ENCODE data around the gene DMD. TPM values are rescaled to one million over a fixed set of nuclear protein-coding genes. Genes with fewer than 3 reads are reported as not detected.

The DMD gene
- total RNA-seq, 4 donors from 2014 or later = 2.2 to 26.7 (median 7.8) TPM

- intact Hi-C loops (cut with DNase I) = no loop called here
- no peak for DNase-seq
- Histone ChIP-seq H3K4me3 (no peak overlapping the region), H3K27ac (no peak overlapping the region), H3K9me3 (no peaks in the 10 kb centered on the region), H3K4me1 (no peaks in the 10 kb centered on the region), H3K27me3 (no peaks in the 10 kb centered on the region), H3K36me3 (no peaks in the 10 kb centered on the region)
- 72 to 83% methylated on average over 7 of the region's 7 CpGs for WGBS, 2 donors
- TF ChIP-seq CTCF (IDR thresholded peaks at IDR 0.05) = no peak
- no peak for TF ChIP-seq POLR2A (IDR thresholded peaks at IDR 0.05)
Measured at GRCh38 chrX:31271615-31272471, 1939.5 kb downstream of the DMD start.

- intact Hi-C loops (cut with DNase I) = no loop called here
- TF ChIP-seq POLR2A (IDR thresholded peaks at IDR 0.05) (no peak), CTCF (IDR thresholded peaks at IDR 0.05) (no peak)
- Histone ChIP-seq H3K9me3 (no peaks in the 10 kb centered on the region), H3K27ac (no peak overlapping the region), H3K36me3 (no peaks in the 10 kb centered on the region), H3K4me3 (no peak overlapping the region), H3K27me3 (no peaks in the 10 kb centered on the region), H3K4me1 (peaks cover 0 to 4% (median 0%) of the 10 kb centered on the region in 3 donors)
- 61 to 96% methylated on average over 2 to 3 of the region's 3 CpGs for WGBS, 2 donors
- DNase-seq = no peak
Measured at GRCh38 chrX:31269914-31270313, 1941.4 kb downstream of the DMD start.

GRCh38 chrX:31268359-31268758, 1943.0 kb downstream of the DMD start:
- no peaks in the 10 kb centered on the region for H3K27me3 ChIP-seq
- DNase-seq = no peak
- H3K27ac ChIP-seq = no peak overlapping the region
- intact Hi-C loops (cut with DNase I) = no loop called here
- TF ChIP-seq CTCF (IDR thresholded peaks at IDR 0.05) = no peak
- TF ChIP-seq POLR2A (IDR thresholded peaks at IDR 0.05) = no peak
- no peaks in the 10 kb centered on the region for H3K36me3 ChIP-seq
- H3K4me3 ChIP-seq = no peak overlapping the region
- H3K4me1 ChIP-seq = peaks cover 0 to 4% (median 0%) of the 10 kb centered on the region in 3 donors
- WGBS, 2 donors = 72 to 76% methylated on average over 3 to 4 of the region's 4 CpGs
- H3K9me3 ChIP-seq = no peaks in the 10 kb centered on the region

- no peak for DNase-seq
- Histone ChIP-seq H3K4me3 (peak overlapping the region; percentile 47 to 73 (median 56)), H3K9me3 (no peaks in the 10 kb centered on the region), H3K27ac (peak overlapping the region; percentile 4 to 56 (median 46)), H3K27me3 (no peaks in the 10 kb centered on the region), H3K4me1 (peaks cover 0 to 4% (median 0%) of the 10 kb centered on the region in 3 donors), H3K36me3 (no peaks in the 10 kb centered on the region)
- no peak for TF ChIP-seq POLR2A (IDR thresholded peaks at IDR 0.05)
- TF ChIP-seq CTCF (IDR thresholded peaks at IDR 0.05) = no peak
- WGBS, 2 donors = 0 to 21% methylated on average over 11 to 14 of the region's 74 CpGs
- intact Hi-C loops (cut with DNase I) = no loop called here
Measured at GRCh38 chrX:31266203-31267076, 1944.9 kb downstream of the DMD start.

GRCh38 chrX:31265383-31265782, 1946.0 kb downstream of the DMD start:
- Histone ChIP-seq H3K27me3 (no peaks in the 10 kb centered on the region), H3K27ac (no peak overlapping the region), H3K4me1 (peaks cover 0 to 4% (median 0%) of the 10 kb centered on the region in 3 donors), H3K4me3 (peak overlapping the region in 2 of 4 donors; percentile 9 to 73), H3K9me3 (no peaks in the 10 kb centered on the region), H3K36me3 (no peaks in the 10 kb centered on the region)
- WGBS, 2 donors = 11 to 54% methylated on average over 6 of the region's 7 CpGs
- TF ChIP-seq CTCF (IDR thresholded peaks at IDR 0.05) (no peak), POLR2A (IDR thresholded peaks at IDR 0.05) (no peak)
- DNase-seq = no peak
- intact Hi-C loops (cut with DNase I) = no loop called here
